BLaER1 treated with 17β-estradiol and CSF1 and Interleukin-3, amounts not matched to agents 10 nM and 100 nM (cell line): ENCODE measurements around the gene PIR.

Experiments used
- H3K27ac ChIP-seq, 11 experiments: shearing (Covaris generic); formaldehyde crosslinking; 2 replicates each; pipeline ENCODE4 v1.8.1; 2022
- H3K27me3 ChIP-seq, 11 experiments: shearing (Covaris generic); formaldehyde crosslinking; 2 replicates each; pipeline ENCODE4 v1.8.1; 2022
- H3K36me3 ChIP-seq, 11 experiments: shearing (Covaris generic); formaldehyde crosslinking; 2 replicates each; pipeline ENCODE4 v1.8.1; 2022
- H3K4me1 ChIP-seq, 10 experiments: shearing (Covaris generic); formaldehyde crosslinking; 2 replicates each; pipeline ENCODE4 v1.8.1; 2022
- H3K4me2 ChIP-seq, 11 experiments: shearing (Covaris generic); formaldehyde crosslinking; 2 replicates each; pipeline ENCODE4 v1.8.1; 2022
- H3K4me3 ChIP-seq, 10 experiments: shearing (Covaris generic); formaldehyde crosslinking; 2 replicates each; pipeline ENCODE4 v1.8.1; 2022
- H3K9ac ChIP-seq, 11 experiments: shearing (Covaris generic); formaldehyde crosslinking; 2 replicates each; pipeline ENCODE4 v1.8.1; 2022
- H3K9me3 ChIP-seq, 11 experiments: shearing (Covaris generic); formaldehyde crosslinking; replicated peaks in 1 of 11; 2 replicates each; pipeline ENCODE4 v1.8.1; 2022
- H4K20me1 ChIP-seq, 11 experiments: shearing (Covaris generic); formaldehyde crosslinking; 2 replicates each; pipeline ENCODE4 v1.8.1; 2022
- Cebpa-rat ChIP-seq, 11 experiments: shearing (Covaris generic); IDR thresholded peaks; 2 replicates each; pipeline ENCODE4 v1.8.1; 2022

PIR gene

DNA sequence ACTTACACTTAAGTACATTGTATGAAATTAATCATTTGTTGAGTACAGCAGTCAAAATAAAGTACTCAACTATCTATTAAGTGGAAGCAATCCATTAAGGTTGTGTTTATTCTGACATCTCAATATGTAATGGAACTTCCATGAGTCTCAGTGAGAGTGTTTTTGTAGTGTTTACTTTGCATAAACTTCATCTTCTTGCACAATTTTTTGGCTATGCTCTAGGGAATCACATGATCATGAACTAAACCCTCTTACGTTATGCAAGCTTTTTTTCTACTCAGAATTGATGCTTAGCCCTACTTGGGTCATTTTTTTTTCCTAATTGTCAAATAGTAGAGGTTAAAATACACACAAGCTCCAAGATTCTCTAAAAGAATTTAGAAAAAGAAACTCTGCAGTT, 136.7 kb downstream of the PIR start:
- Histone ChIP-seq H3K4me3 (no peak overlapping the region), H3K9me3 (peaks cover 0 to 11% (median 5%) of the 10 kb centered on the region in 11 experiments; a peak in 11 of 22 replicates), H3K9ac (no peak overlapping the region), H4K20me1 (peaks cover 0 to 4% (median 0%) of the 10 kb centered on the region in 11 experiments; a peak in 1 of 22 replicates), H3K4me2 (no peak overlapping the region), H3K27ac (no peak overlapping the region), H3K36me3 (no peaks in the 10 kb centered on the region), H3K27me3 (peaks cover 91 to 100% (median 98%) of the 10 kb centered on the region in 11 experiments), H3K4me1 (no peaks in the 10 kb centered on the region)
- no peak for TF ChIP-seq Cebpa-rat (IDR thresholded peaks at IDR 0.05)

DNA sequence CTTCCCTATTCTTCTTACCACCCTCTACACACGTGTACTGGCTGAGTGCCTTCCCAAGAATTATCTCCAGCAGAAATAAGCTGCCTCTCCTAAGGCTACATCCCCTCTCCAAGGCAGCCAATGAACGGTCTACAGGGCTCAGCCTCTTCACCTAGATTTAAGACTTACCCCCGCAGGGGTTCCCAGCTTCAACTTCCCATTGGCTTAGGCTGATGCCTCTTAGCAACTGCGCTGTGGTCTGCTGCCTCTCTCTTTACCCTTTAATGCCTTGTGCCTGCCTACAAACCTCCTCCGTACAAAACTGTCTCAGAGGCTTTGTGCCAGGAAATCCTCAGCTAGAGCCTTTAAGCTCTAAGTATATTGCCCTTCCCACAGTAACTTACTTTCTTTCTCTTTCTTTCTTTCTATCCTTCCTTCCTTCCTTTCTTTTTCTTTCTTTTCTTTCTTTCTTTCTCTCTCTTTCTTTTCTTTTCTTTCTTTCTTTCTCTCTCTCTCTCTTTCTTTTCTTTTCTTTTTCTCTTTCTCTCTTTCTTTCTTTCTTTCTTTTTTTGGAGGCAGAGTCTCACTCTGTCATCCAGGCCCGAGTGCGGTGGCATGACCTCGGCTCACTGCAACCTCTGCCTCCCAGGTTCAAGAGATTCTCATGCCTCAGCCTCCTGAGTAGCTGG, 142.7 kb downstream of the PIR start:
- Histone ChIP-seq H3K4me2 (no peak overlapping the region), H3K4me1 (no peaks in the 10 kb centered on the region)
- no peak for TF ChIP-seq Cebpa-rat (IDR thresholded peaks at IDR 0.05)

DNA sequence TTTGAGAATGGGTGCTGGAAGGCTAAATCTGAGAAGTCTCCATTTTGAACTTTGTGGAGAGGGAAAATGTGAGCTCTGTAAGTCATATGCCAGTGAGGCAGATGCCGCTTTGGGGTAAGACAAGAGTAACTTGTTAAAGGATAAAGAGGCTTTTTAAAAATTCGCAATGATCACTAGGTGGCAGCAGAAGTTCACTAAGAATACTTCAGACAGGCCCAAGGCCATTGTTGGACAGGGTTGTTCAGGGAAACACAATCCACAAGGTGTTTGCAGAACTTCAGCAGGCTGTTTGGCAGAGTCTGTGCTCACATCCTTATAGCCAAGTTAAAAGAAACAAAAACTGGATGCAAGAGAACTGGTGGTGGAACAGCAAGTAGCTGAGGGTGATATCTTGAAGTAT, 144.1 kb downstream of the PIR start:
- no peak for TF ChIP-seq Cebpa-rat (IDR thresholded peaks at IDR 0.05)
- H4K20me1 ChIP-seq, result peaks cover 0 to 17% (median 0%) of the 10 kb centered on the region in 11 experiments; a peak in 5 of 22 replicates
- no peaks in the 10 kb centered on the region for H3K4me1 ChIP-seq
- no peak overlapping the region for H3K27ac ChIP-seq
- no peaks in the 10 kb centered on the region for H3K9me3 ChIP-seq
- no peak overlapping the region for H3K4me2 ChIP-seq
- no peak overlapping the region for H3K4me3 ChIP-seq
- H3K9ac ChIP-seq, result no peak overlapping the region
- H3K27me3 ChIP-seq, result peaks cover 78 to 96% (median 91%) of the 10 kb centered on the region in 11 experiments
- H3K36me3 ChIP-seq, result no peaks in the 10 kb centered on the region

More for the DNA sequence above, 142.7 kb downstream of the PIR start:
- H3K27me3 ChIP-seq, result peaks cover 78 to 96% (median 91%) of the 10 kb centered on the region in 11 experiments
- H3K9ac ChIP-seq, result no peak overlapping the region
- no peak overlapping the region for H3K4me3 ChIP-seq
- peaks cover 0 to 4% (median 0%) of the 10 kb centered on the region in 11 experiments; a peak in 6 of 22 replicates for H3K9me3 ChIP-seq
- no peak overlapping the region for H3K27ac ChIP-seq
- no peaks in the 10 kb centered on the region for H3K36me3 ChIP-seq
- H4K20me1 ChIP-seq, result peaks cover 0 to 17% (median 0%) of the 10 kb centered on the region in 11 experiments; a peak in 5 of 22 replicates

DNA sequence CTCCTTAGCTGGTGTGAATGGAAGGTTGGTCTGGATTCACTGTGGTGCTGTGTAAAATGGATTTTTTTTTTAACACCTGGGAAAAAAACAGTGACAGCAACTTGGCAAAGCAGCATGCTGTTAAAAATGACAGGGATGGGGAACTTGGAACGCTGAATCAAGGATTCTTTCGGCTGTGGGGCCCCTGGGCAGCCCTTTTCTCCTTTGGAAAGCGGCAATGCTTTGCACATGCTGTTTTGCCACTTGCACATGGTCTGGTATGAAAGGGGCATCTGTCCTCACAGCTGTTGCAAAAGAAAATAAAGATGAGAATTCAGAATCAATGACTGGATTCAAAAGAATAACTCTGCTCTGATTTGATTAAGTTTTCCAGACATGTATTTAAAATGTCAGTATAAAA, 147.2 kb downstream of the PIR start:
- Histone ChIP-seq H3K4me2 (no peak overlapping the region), H3K9ac (no peak overlapping the region)

DNA sequence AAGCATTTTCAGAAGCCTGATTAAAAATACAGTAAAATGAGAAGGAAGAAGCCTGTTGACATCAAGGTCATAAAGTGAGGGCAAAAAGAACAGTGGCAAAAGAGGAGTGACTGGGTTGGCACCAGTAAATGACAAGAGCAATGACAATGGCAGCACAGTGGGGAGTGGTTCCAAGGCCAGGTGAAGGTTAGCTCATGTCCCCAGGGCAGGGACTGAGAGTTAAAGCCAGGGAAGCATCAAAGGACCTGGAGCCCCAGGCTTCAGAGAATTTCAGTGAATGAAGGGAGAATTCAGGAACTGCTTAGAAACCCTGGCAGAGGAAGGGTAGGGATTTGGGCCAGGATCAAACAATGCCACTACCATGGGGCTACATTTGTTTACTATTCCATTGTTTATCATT, 149.0 kb downstream of the PIR start:
- H4K20me1 ChIP-seq, result peaks cover 0 to 8% (median 0%) of the 10 kb centered on the region in 11 experiments; a peak in 3 of 22 replicates
- H3K4me2 ChIP-seq, result no peak overlapping the region
- H3K9me3 ChIP-seq, result no peaks in the 10 kb centered on the region
- no peak overlapping the region for H3K9ac ChIP-seq
- no peak overlapping the region for H3K4me3 ChIP-seq
- H3K27ac ChIP-seq, result no peak overlapping the region
- H3K27me3 ChIP-seq, result peaks cover 93 to 100% (median 100%) of the 10 kb centered on the region in 11 experiments
- no peaks in the 10 kb centered on the region for H3K4me1 ChIP-seq
- no peaks in the 10 kb centered on the region for H3K36me3 ChIP-seq
- no peak for TF ChIP-seq Cebpa-rat (IDR thresholded peaks at IDR 0.05)

More for the DNA sequence above, 147.2 kb downstream of the PIR start:
- Histone ChIP-seq H3K4me1 (no peaks in the 10 kb centered on the region), H3K36me3 (no peaks in the 10 kb centered on the region), H3K4me3 (no peak overlapping the region), H4K20me1 (peaks cover 0 to 17% (median 0%) of the 10 kb centered on the region in 11 experiments; a peak in 5 of 22 replicates), H3K27me3 (peaks cover 86 to 97% (median 95%) of the 10 kb centered on the region in 11 experiments), H3K27ac (no peak overlapping the region), H3K9me3 (no peaks in the 10 kb centered on the region)
- TF ChIP-seq Cebpa-rat (IDR thresholded peaks at IDR 0.05), result no peak

DNA sequence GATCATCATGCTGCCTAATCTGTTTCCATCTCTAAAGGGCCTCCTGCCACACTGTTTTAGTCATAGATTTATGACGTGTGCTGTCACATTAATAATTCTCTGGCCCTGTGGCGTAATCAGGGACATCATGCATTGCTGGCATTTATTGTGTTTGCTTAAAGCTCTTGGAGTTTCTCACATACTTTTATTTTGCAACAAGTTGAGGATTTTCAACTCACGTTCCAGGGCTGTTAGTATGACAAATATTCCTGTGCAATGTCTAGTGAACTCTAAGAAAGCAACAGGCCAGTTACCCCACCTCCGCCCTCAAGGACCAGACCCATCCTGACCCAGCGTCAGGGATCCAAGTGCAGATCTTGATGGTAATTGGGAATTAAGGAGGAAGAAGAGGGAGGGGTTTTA, 150.1 kb downstream of the PIR start:
- no peaks in the 10 kb centered on the region for H3K9me3 ChIP-seq

DNA sequence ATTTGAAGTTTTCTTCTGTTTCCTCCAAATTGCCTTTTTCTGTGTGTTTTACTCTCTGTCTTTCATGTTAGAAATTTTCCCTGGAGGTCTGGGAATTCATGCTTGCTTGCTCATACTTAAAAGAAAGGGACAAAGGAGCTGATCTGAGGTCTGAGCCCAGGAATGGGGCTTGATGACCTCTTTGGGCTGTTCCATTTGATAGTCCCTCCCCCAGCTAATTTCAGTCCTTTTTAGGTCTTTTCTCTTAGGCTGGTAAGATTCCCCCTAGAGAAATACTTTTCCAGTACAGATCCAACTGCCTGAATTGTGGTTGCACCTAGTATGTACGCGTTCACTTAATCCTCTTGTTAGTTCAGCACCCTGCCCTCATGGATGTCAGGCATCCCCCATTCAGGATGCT, 152.3 kb downstream of the PIR start:
- Histone ChIP-seq H3K9me3 (no peaks in the 10 kb centered on the region), H3K4me3 (no peak overlapping the region), H3K9ac (no peak overlapping the region), H4K20me1 (no peaks in the 10 kb centered on the region), H3K27ac (no peak overlapping the region), H3K4me1 (0 out of 20 replicates have a peak, but pooled peaks cover 0 to 6% (median 0%) of the 10 kb centered on the region in 10 experiments), H3K4me2 (no peak overlapping the region), H3K27me3 (peaks cover 94 to 100% (median 100%) of the 10 kb centered on the region in 11 experiments), H3K36me3 (no peaks in the 10 kb centered on the region)
- no peak for TF ChIP-seq Cebpa-rat (IDR thresholded peaks at IDR 0.05)

More for the DNA sequence above, 150.1 kb downstream of the PIR start:
- H3K27me3 ChIP-seq, result peaks cover 93 to 100% (median 100%) of the 10 kb centered on the region in 11 experiments
- H3K9ac ChIP-seq, result no peak overlapping the region
- H3K27ac ChIP-seq, result no peak overlapping the region
- no peak overlapping the region for H3K4me3 ChIP-seq
- no peak overlapping the region for H3K4me2 ChIP-seq
- no peak for TF ChIP-seq Cebpa-rat (IDR thresholded peaks at IDR 0.05)
- H3K36me3 ChIP-seq, result no peaks in the 10 kb centered on the region
- H4K20me1 ChIP-seq, result peaks cover 0 to 1% (median 0%) of the 10 kb centered on the region in 11 experiments; a peak in 2 of 22 replicates
- no peaks in the 10 kb centered on the region for H3K4me1 ChIP-seq

DNA sequence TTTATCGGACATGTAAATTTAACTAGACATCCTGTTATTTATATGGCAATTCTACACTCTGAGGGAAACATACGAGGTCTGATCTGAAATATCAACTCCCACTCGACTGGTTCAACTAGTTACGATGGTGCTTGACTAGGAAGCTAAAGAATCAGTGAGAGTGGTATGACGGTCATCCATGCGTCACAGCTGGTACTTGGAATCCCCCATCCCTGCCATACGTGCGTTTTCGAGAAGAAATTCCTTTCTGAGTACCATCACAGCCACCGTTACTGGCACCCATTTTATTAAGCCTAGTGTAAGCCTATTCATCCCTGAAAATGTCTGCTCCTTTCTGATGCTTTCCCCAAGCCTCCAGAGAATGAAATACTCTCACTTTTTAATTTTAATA, 157.1 kb downstream of the PIR start:
- H3K36me3 ChIP-seq, result peaks cover 7 to 24% (median 8%) of the 10 kb centered on the region in 11 experiments; a peak in 16 of 22 replicates
- peaks cover 5 to 13% (median 7%) of the 10 kb centered on the region in 10 experiments; a peak in 10 of 20 replicates for H3K4me1 ChIP-seq
- peak overlapping the region; percentile 20 to 86 (median 60); a peak in 18 of 22 replicates for H3K9ac ChIP-seq
- H3K4me3 ChIP-seq, result peak overlapping the region; percentile 61 to 86 (median 80)
- H3K9me3 ChIP-seq, result peaks cover 0 to 10% (median 0%) of the 10 kb centered on the region in 11 experiments; a peak in 4 of 22 replicates
- H4K20me1 ChIP-seq, result peaks cover 0 to 14% (median 0%) of the 10 kb centered on the region in 11 experiments; a peak in 2 of 22 replicates
- peak overlapping the region in 5 of 11 experiments; percentile 5 to 90 (median 66); a peak in 9 of 22 replicates for H3K27ac ChIP-seq
- peak overlapping the region; percentile 46 to 78 (median 64) for H3K4me2 ChIP-seq
- H3K27me3 ChIP-seq, result peaks cover 92 to 100% (median 98%) of the 10 kb centered on the region in 11 experiments
- TF ChIP-seq Cebpa-rat (IDR thresholded peaks at IDR 0.05), result no peak
